NCI-H2029 (cell line): Measurements from ENCODE around the gene CALHM2.
"Not testable (repeated sequence)": the region's sequence is repeated elsewhere in the genome, so short reads cannot be mapped to it uniquely, and the experiment has no call there.

Source experiments
- DNase-seq: peaks from one replicate; lab custom pipeline; 2025; lab: John Stamatoyannopoulos, UW

The CALHM2 gene

GRCh38 chr10:103449208-103450144 is 2.7 kb downstream of the CALHM2 start:
- no peak for DNase-seq

GRCh38 chr10:103448746-103449145 is 3.4 kb downstream of the CALHM2 start:
- DNase-seq = no peak

- DNase-seq = no peak
These were observed 5.0 kb downstream of the CALHM2 start for GRCh38 chr10:103447187-103447586.

GRCh38 chr10:103445767-103446567 is 6.2 kb downstream of the CALHM2 start:
- DNase-seq = no peak

GRCh38 chr10:103445366-103445765 is 6.8 kb downstream of the CALHM2 start:
- DNase-seq = no peak

- no peak for DNase-seq
These were observed 7.7 kb downstream of the CALHM2 start for GRCh38 chr10:103444478-103444877.

- DNase-seq = no peak
These were observed 8.5 kb downstream of the CALHM2 start for GRCh38 chr10:103443475-103444185.

- DNase-seq = no peak
These were observed 10.1 kb downstream of the CALHM2 start for GRCh38 chr10:103442031-103442461.

- DNase-seq = no peak
These were observed 10.6 kb downstream of the CALHM2 start for GRCh38 chr10:103441611-103442010.

GRCh38 chr10:103441206-103441605 is 11.0 kb downstream of the CALHM2 start:
- no peak for DNase-seq

GRCh38 chr10:103440416-103440815 is 11.8 kb downstream of the CALHM2 start:
- DNase-seq = no peak

GRCh38 chr10:103439776-103440175 is 12.4 kb downstream of the CALHM2 start:
- DNase-seq = no peak

GRCh38 chr10:103433858-103434257 is 18.3 kb downstream of the CALHM2 start:
- DNase-seq = no peak

GRCh38 chr10:103431902-103432301 is 20.3 kb downstream of the CALHM2 start:
- no peak for DNase-seq

GRCh38 chr10:103429647-103430046 is 22.5 kb downstream of the CALHM2 start:
- DNase-seq = no peak

GRCh38 chr10:103428989-103429643 is 23.1 kb downstream of the CALHM2 start:
- DNase-seq = no peak

GRCh38 chr10:103427866-103428265 is 24.3 kb downstream of the CALHM2 start:
- no peak for DNase-seq

- DNase-seq = no peak
These were observed 28.4 kb downstream of the CALHM2 start for GRCh38 chr10:103423748-103424147.

- DNase-seq = no peak
These were observed 33.1 kb downstream of the CALHM2 start for GRCh38 chr10:103419101-103419500.

GRCh38 chr10:103417601-103418000 is 34.6 kb downstream of the CALHM2 start:
- no peak for DNase-seq

GRCh38 chr10:103417148-103417469 is 35.1 kb downstream of the CALHM2 start:
- DNase-seq = not testable (repeated sequence)
